Measurements from ENCODE around the gene L2HGDH.
"Not testable (repeated sequence)": the region's sequence is repeated elsewhere in the genome, so short reads cannot be mapped to it uniquely, and the experiment has no call there.

The L2HGDH gene

DNA sequence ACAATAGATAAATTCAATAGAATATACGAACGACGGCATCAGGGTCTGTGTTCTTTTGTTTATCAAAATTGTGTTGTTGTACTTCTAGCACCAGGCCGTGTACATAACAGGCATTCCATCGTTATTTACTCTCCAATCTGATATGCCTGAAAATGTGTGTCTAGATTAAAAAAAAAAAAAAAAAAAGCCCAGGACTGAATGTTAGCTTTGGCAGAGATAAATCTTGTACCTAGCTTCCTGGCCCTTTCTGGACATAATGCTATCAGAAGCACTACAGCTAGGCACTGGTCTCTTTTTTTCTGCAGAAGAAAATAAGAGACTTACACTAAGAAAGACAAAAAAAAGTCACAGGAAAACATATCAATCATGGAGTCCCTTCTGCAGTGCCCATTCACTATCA is 47.6 kb upstream of the L2HGDH start:
- H3K27ac ChIP-seq (ENCODE audit: low read length) = no peak overlapping the region
- H3K4me1 ChIP-seq (ENCODE audit: low read length) = no peaks in the 10 kb centered on the region
- no peak for DNase-seq
- H3K79me2 ChIP-seq (ENCODE audit: low read length) = no peaks in the 10 kb centered on the region
- H3K4me2 ChIP-seq (ENCODE audit: low read depth, low read length) = no peak overlapping the region
- H3K9me3 ChIP-seq (replicated peaks; ENCODE audit: insufficient read depth, low read length) = no peaks in the 10 kb centered on the region
- H2AFZ ChIP-seq (ENCODE audit: low read length) = no peak overlapping the region
- no peaks in the 10 kb centered on the region for H3K9me2 ChIP-seq (replicated peaks; ENCODE audit: insufficient read depth, low read length)
- no peak overlapping the region for H3K4me3 ChIP-seq (ENCODE audit: low read length)
- H3F3A ChIP-seq (ENCODE audit: insufficient read depth, low read length) = peaks cover 3% of the 10 kb centered on the region; the same call in 1 of the 2 replicates
- H3K36me3 ChIP-seq (replicated peaks; ENCODE audit: insufficient read depth, low read length) = no peaks in the 10 kb centered on the region
- TF ChIP-seq, protein P1, sequence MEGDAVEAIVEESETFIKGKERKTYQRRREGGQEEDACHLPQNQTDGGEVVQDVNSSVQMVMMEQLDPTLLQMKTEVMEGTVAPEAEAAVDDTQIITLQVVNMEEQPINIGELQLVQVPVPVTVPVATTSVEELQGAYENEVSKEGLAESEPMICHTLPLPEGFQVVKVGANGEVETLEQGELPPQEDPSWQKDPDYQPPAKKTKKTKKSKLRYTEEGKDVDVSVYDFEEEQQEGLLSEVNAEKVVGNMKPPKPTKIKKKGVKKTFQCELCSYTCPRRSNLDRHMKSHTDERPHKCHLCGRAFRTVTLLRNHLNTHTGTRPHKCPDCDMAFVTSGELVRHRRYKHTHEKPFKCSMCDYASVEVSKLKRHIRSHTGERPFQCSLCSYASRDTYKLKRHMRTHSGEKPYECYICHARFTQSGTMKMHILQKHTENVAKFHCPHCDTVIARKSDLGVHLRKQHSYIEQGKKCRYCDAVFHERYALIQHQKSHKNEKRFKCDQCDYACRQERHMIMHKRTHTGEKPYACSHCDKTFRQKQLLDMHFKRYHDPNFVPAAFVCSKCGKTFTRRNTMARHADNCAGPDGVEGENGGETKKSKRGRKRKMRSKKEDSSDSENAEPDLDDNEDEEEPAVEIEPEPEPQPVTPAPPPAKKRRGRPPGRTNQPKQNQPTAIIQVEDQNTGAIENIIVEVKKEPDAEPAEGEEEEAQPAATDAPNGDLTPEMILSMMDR (IDR thresholded peaks at IDR 0.05; ENCODE audit: low read length) = no peak
- TF ChIP-seq EZH2 (optimal IDR thresholded peaks at IDR 0.05; ENCODE audit: low read depth, low read length) (no peak), EZH2phosphoT487 (IDR thresholded peaks at IDR 0.05; ENCODE audit: low read length) (no peak)
- no peak overlapping the region for H3K9ac ChIP-seq (ENCODE audit: low read length)
- no peaks in the 10 kb centered on the region for H4K20me1 ChIP-seq (ENCODE audit: insufficient read depth, low read length)
- no peaks in the 10 kb centered on the region for H3K27me3 ChIP-seq (replicated peaks; ENCODE audit: insufficient read depth, low read length)

DNA sequence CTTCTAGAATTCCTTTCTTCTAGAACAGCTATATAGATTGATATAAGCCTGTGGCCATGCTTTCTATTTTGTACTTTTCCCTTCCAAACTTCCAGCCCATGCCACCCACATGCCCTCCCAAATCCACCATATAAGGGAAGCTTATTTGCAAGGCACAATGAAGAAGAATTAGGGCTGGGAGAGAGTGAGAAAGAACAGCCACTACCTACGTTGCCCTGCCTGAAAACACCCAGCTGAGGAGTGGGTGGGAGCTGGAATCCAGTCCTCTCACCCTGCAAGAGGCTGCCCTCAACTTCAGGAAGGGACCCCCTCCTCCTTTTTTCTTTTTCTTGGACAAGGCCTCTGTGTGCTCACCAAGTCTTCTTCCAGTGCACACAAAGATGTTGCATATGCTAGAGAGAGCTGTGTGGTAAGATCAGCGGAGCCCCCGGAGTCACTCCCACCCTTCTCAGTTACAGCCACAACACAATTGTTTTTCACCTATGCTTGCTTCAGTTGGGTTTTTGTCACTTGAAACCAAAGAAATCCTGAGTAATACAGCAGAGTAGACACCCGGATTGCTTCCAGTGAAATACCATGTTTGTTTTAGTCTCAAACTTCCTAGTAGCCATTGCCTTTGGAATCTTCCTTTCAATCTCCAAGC is 45.8 kb upstream of the L2HGDH start:
- Histone ChIP-seq H3K27me3 (replicated peaks; ENCODE audit: insufficient read depth, low read length) (no peaks in the 10 kb centered on the region), H2AFZ (ENCODE audit: low read length) (no peak overlapping the region), H3K9me3 (replicated peaks; ENCODE audit: insufficient read depth, low read length) (no peaks in the 10 kb centered on the region), H3K36me3 (replicated peaks; ENCODE audit: insufficient read depth, low read length) (no peaks in the 10 kb centered on the region), H3K4me3 (ENCODE audit: low read length) (no peak overlapping the region), H4K20me1 (ENCODE audit: insufficient read depth, low read length) (no peaks in the 10 kb centered on the region), H3K27ac (ENCODE audit: low read length) (no peak overlapping the region), H3K79me2 (ENCODE audit: low read length) (no peaks in the 10 kb centered on the region), H3K4me2 (ENCODE audit: low read depth, low read length) (no peak overlapping the region), H3K9ac (ENCODE audit: low read length) (no peak overlapping the region), H3K9me2 (replicated peaks; ENCODE audit: insufficient read depth, low read length) (no peaks in the 10 kb centered on the region), H3K4me1 (ENCODE audit: low read length) (no peaks in the 10 kb centered on the region), H3F3A (ENCODE audit: insufficient read depth, low read length) (no peaks in the 10 kb centered on the region; the same call in 1 of the 2 replicates)
- TF ChIP-seq EZH2phosphoT487 (IDR thresholded peaks at IDR 0.05; ENCODE audit: low read length) (no peak), EZH2 (optimal IDR thresholded peaks at IDR 0.05; ENCODE audit: low read depth, low read length) (no peak)
- TF ChIP-seq, protein P1 (IDR thresholded peaks at IDR 0.05; ENCODE audit: low read length) = no peak
- DNase-seq = no peak

- Histone ChIP-seq H3F3A (ENCODE audit: insufficient read depth, low read length) (no peaks in the 10 kb centered on the region), H3K4me2 (ENCODE audit: low read depth, low read length) (no peak overlapping the region), H3K9me2 (replicated peaks; ENCODE audit: insufficient read depth, low read length) (no peaks in the 10 kb centered on the region), H3K4me3 (ENCODE audit: low read length) (no peak overlapping the region), H3K9ac (ENCODE audit: low read length) (no peak overlapping the region), H3K27ac (ENCODE audit: low read length) (no peak overlapping the region), H3K9me3 (replicated peaks; ENCODE audit: insufficient read depth, low read length) (no peaks in the 10 kb centered on the region), H3K79me2 (ENCODE audit: low read length) (no peaks in the 10 kb centered on the region), H2AFZ (ENCODE audit: low read length) (no peak overlapping the region), H3K27me3 (replicated peaks; ENCODE audit: insufficient read depth, low read length) (no peaks in the 10 kb centered on the region), H3K36me3 (replicated peaks; ENCODE audit: insufficient read depth, low read length) (no peaks in the 10 kb centered on the region), H3K4me1 (ENCODE audit: low read length) (no peaks in the 10 kb centered on the region), H4K20me1 (ENCODE audit: insufficient read depth, low read length) (no peaks in the 10 kb centered on the region)
- TF ChIP-seq EZH2 (optimal IDR thresholded peaks at IDR 0.05; ENCODE audit: low read depth, low read length) (no peak), EZH2phosphoT487 (IDR thresholded peaks at IDR 0.05; ENCODE audit: low read length) (no peak)
- TF ChIP-seq, protein P1 (IDR thresholded peaks at IDR 0.05; ENCODE audit: low read length) = no peak
- no peak for DNase-seq
Observed at GRCh38 chr14:50357124-50357523, 45.1 kb upstream of the L2HGDH start.

DNA sequence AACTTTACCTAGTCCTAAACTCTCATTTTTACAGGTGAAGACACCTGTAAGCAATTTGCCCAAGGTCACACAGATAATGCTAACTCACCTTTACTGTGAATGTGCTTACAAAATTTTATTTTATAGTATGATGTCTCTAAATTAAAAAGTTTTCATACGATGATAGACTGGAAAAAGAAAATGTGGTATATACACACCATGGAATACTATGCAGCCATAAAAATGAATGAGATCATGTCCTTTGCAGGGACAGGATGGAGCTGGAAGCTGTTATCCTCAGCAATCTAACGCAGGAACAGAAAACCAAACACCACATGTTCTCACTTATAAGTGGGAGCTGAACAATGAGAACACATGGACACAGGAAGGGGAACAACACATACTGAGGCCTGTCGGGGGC is 44.3 kb upstream of the L2HGDH start:
- H3K79me2 ChIP-seq (ENCODE audit: low read length); H3F3A ChIP-seq (ENCODE audit: insufficient read depth, low read length); H2AFZ ChIP-seq (ENCODE audit: low read length); H3K4me2 ChIP-seq (ENCODE audit: low read depth, low read length); H3K9me2 ChIP-seq (replicated peaks; ENCODE audit: insufficient read depth, low read length); DNase-seq; H3K27ac ChIP-seq (ENCODE audit: low read length); H3K9ac ChIP-seq (ENCODE audit: low read length); H4K20me1 ChIP-seq (ENCODE audit: insufficient read depth, low read length); H3K4me3 ChIP-seq (ENCODE audit: low read length); H3K27me3 ChIP-seq (replicated peaks; ENCODE audit: insufficient read depth, low read length); H3K9me3 ChIP-seq (replicated peaks; ENCODE audit: insufficient read depth, low read length); H3K4me1 ChIP-seq (ENCODE audit: low read length); H3K36me3 ChIP-seq (replicated peaks; ENCODE audit: insufficient read depth, low read length): not testable (repeated sequence)

Data from MM.1S (cell line).